Suppressor macrophage treated with lipopolysaccharide for 1 hour (primary cell): Measurements from ENCODE around the gene SNX6.
"Not testable (repeated sequence)": the region's sequence is repeated elsewhere in the genome, so short reads cannot be mapped to it uniquely, and the experiment has no call there.

Experiments used
- DNase-seq, 3 donors: peaks; one replicate each; pipeline ENCODE4 v3.0.0-alpha.2; 2020 to 2022

SNX6 gene

GRCh38 chr14:34520304-34520970, 109.5 kb downstream of the SNX6 start:
- DNase-seq, result not testable (repeated sequence)
